Mucosa of descending colon (tissue), 3 donors: ENCODE data around the gene SAMD4B. TPM values are rescaled to one million over a fixed set of nuclear protein-coding genes. Genes with fewer than 3 reads are reported as not detected.

Source experiments
- ATAC-seq: fragments of 200-7000 bp; cut with Tn5 transposase; one replicate; pipeline ENCODE4 v1.9.1; 2020; ENCODE audit warnings: mild to moderate bottlenecking, moderate library complexity
- DNase-seq, 3 donors: peaks; one replicate each; pipeline ENCODE4 v3.0.0-alpha.2; 2020
- H3K36me3 ChIP-seq: fragments of 200-600 bp; one replicate; pipeline ENCODE4 v1.8.0; 2021; ENCODE audit warnings: low read depth, mild to moderate bottlenecking
- H3K4me1 ChIP-seq: fragments of 200-600 bp; one replicate; pipeline ENCODE4 v1.8.0; 2021; ENCODE audit warnings: low read depth, mild to moderate bottlenecking
- H3K4me3 ChIP-seq: fragments of 200-600 bp; one replicate; pipeline ENCODE4 v1.8.0; 2021; ENCODE audit warnings: mild to moderate bottlenecking
- H3K9me3 ChIP-seq: fragments of 200-600 bp; one replicate; pipeline ENCODE4 v1.8.0; 2021; ENCODE audit warnings: mild to moderate bottlenecking
- intact Hi-C, 2 donors: fragments of 100-400 bp; cut with DNase I in 1 of 2; cut with micrococcal nuclease in 1 of 2; formaldehyde crosslinking; loops; one replicate each; pipeline versions ENCODE4 v1.11.0 to v1.11.1; 2022; cut with DNase I, micrococcal nuclease
- total RNA-seq, 3 donors: library from RNA; stranded (reverse); fragmentation: NEBNext Ultra II Directional in 2 of 3; extraction: Animal tissue kit (Norgen Biotek cat#: 25700) in 2 of 3; gene quantifications; one replicate each; pipeline versions ENCODE4 v1.2.1 to v1.2.4, GENCODE V29; 2021 to 2023
- TF ChIP-seq, protein P1 (sequence below): fragments of 200-600 bp; IDR thresholded peaks from one replicate; pipeline ENCODE4 v1.8.0; 2022; ENCODE audit warnings: antibody characterized with exemption, mild to moderate bottlenecking
- donor health status: DM: no; HTN: no; CAD: no; lungs with moderate emphysema.
- donor health status: DM: no; HTN: no; CAD: no.
- donor health status: DM: no; HTN: yes; CAD: no.

The SAMD4B gene
- total RNA-seq, 3 donors from 2014 or later = 55.1 to 91.5 (median 67.4) TPM

DNA sequence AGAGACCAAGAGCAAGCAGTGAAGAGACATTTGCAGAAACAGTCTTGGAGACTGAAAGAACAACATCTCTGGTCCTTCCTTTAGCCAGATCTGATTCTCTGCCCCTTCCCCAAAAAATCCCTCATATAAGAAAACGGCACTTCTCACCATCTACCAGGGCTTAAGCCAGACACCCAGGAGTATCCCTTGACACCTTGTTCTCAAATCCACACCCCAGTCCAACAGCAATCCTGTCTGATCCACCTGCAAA is 68.5 kb downstream of the SAMD4B start:
- ATAC-seq (no peak), DNase-seq (no peak)
- intact Hi-C loops = no loop called here
- TF ChIP-seq, protein P1, sequence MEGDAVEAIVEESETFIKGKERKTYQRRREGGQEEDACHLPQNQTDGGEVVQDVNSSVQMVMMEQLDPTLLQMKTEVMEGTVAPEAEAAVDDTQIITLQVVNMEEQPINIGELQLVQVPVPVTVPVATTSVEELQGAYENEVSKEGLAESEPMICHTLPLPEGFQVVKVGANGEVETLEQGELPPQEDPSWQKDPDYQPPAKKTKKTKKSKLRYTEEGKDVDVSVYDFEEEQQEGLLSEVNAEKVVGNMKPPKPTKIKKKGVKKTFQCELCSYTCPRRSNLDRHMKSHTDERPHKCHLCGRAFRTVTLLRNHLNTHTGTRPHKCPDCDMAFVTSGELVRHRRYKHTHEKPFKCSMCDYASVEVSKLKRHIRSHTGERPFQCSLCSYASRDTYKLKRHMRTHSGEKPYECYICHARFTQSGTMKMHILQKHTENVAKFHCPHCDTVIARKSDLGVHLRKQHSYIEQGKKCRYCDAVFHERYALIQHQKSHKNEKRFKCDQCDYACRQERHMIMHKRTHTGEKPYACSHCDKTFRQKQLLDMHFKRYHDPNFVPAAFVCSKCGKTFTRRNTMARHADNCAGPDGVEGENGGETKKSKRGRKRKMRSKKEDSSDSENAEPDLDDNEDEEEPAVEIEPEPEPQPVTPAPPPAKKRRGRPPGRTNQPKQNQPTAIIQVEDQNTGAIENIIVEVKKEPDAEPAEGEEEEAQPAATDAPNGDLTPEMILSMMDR = no peak
- no peaks in the 10 kb centered on the region for H3K9me3 ChIP-seq
- no peak overlapping the region for H3K4me3 ChIP-seq
- peaks cover 23% of the 10 kb centered on the region for H3K4me1 ChIP-seq
- H3K36me3 ChIP-seq = no peaks in the 10 kb centered on the region

DNA sequence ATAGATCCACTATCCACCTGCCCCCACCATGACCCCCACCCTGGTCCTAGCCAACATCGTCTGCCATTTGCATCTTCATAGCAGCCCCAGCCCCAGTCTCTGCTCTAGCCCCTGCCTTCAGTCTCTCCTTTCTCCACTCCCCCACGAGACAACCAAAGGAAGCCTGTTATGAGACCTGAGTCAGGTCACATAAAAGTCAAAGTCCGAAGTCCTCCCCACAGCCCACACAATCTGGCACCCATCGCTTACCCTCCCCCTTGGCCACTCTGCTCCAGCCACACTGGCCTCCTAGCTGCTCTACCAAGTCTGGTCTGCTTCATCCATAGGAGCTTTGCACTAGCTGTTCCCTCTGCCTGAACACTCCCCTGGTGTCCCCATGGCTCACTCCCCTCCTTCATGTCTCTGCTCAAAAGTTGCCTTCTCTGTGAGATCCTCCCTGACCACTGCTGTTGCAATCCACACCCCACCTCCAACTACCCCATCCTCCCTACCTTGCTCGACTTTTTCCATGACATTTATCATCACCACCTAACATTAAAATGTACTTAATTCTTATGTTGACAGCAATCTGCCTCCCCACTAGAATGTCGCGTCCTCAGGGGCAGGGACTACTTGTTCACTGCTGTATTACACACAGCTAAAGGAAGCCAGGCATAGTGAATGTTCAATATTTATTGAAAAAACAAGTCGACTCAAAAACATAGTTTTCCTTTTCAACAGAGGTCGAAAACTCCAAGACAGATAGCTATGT is 69.0 kb downstream of the SAMD4B start:
- DNase-seq (peak; percentile 80 to 84 (median 81)), ATAC-seq (peak; percentile 12)
- H3K4me1 ChIP-seq = peaks cover 23% of the 10 kb centered on the region

DNA sequence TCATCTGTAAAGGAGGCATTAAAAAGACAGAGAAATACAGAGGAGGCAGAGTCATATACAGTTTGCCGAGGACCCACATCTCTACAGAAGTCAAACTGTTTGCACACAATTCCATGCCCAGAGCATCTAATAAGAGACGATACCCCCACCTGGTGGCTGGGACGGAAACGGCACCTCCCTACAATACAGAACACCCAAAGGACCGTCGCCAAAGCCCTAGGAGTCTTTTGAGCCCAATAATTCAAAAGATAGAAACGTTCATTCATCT is 69.5 kb downstream of the SAMD4B start:
- intact Hi-C loops = no loop called here
- Histone ChIP-seq H3K36me3 (no peaks in the 10 kb centered on the region), H3K4me1 (peaks cover 23% of the 10 kb centered on the region), H3K9me3 (no peaks in the 10 kb centered on the region), H3K4me3 (peak overlapping the region; percentile 9)
- TF ChIP-seq, protein P1 = peak; percentile 67
- DNase-seq = peak; percentile 92 to 99 (median 93)
- peak; percentile 47 for ATAC-seq

More for the DNA sequence above, 69.0 kb downstream of the SAMD4B start:
- Histone ChIP-seq H3K36me3 (no peaks in the 10 kb centered on the region), H3K9me3 (no peaks in the 10 kb centered on the region), H3K4me3 (peak overlapping the region; percentile 9)
- TF ChIP-seq, protein P1 = no peak
- intact Hi-C loops = no loop called here

DNA sequence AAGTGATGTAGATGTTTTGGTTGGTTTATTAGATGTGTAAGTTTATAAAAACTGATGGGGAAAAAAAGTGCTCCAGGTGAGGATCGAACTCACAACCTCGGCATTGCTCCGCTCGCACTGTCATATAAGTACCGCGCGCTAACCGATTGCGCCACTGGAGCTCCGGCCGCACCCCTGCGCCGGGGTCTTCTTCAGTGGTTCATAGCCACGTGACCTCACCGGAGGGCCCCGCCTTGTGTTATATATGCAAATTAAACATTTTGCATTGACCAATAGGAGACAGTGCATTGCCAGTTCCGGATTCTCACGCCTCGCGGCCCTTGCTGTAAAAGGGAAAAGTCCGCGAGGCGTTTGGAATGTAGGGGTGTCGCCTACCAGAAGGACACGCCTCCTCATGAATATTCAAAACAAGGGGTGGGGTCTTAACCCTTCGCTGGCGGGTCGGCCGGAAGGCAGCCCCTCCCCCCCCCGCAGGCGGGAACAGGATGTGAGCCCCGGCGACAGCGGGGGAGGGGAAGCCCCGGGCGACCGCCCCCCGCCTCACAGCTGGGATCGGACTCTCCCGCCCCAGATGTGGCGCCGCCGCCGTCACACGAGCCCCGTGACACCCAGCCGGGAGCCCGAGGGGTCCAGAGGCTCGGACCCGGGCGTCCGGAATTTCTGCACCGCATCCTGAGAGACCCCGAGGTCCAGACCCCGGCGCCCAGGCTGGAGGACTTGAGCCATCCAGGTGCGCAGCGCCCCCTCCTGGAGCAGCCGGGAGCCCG is 70.1 kb downstream of the SAMD4B start, which contains the start of gene PLEKHG2:
Gene PLEKHG2 (plus strand): TSS at position 570 of the 767 bp plus-strand sequence. CDS start 1,418 bp downstream, outside the sequence.
- TF ChIP-seq, protein P1 = peak; percentile 79
- H3K9me3 ChIP-seq = no peaks in the 10 kb centered on the region
- no peaks in the 10 kb centered on the region for H3K36me3 ChIP-seq
- peak; percentile 56 for ATAC-seq
- intact Hi-C loops = no loop called here
- H3K4me3 ChIP-seq = peak within 1 kb of the TSS; percentile 37
- peaks cover 23% of the 10 kb centered on the region for H3K4me1 ChIP-seq
- peak; percentile 96 to 98 (median 97) for DNase-seq

DNA sequence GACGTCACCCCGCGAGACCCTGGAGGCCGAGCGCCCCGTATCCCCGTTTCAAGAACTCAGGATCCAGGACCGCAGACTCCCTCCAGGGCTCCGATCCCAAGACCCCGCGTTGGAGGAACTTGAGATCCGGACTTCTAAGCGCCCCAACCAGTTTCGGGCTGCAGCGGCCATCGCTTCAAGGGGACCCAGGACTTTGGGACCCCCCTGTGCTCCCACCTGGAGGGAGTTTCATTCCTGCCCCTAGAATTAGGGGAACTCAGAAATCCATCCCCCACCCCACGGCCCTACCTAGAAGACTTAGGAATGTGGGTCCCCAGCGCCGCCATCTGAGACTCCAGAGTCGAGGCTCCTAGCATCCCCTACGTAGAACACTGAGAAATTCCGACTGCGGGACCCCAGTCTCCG is 70.6 kb downstream of the SAMD4B start:
- H3K9me3 ChIP-seq = no peaks in the 10 kb centered on the region
- intact Hi-C loops = no loop called here

More for the DNA sequence above, 70.6 kb downstream of the SAMD4B start:
- TF ChIP-seq, protein P1 = no peak
- Histone ChIP-seq H3K36me3 (no peaks in the 10 kb centered on the region), H3K4me3 (peak overlapping the region; percentile 37), H3K4me1 (peaks cover 23% of the 10 kb centered on the region)
- no peak for ATAC-seq
- peak in 1 of 3 donors; percentile 62 for DNase-seq
